SH-SY5Y (cell line): ENCODE results near the gene PLA2G10.

Experiments
- GATA2 ChIP-seq: IDR thresholded peaks from 2 replicates; pipeline ENCODE4 v1.6.1; 2011; ENCODE audit warnings: mild to moderate bottlenecking, low read depth, low read length
- GATA3 ChIP-seq: IDR thresholded peaks from 2 replicates; pipeline ENCODE4 v1.6.1; 2011; ENCODE audit warnings: low read depth, mild to moderate bottlenecking, low read length, moderate library complexity

- no peak for TF ChIP-seq GATA2
- TF ChIP-seq GATA3, result no peak
These were observed 15.2 kb downstream of the PLA2G10 start for GRCh38 chr16:14678748-14679497.
